ENCODE results near the gene MLPH.

MLPH gene

GRCh38 chr2:237552908-237553307 lies 65.9 kb downstream of the MLPH start:
- TF ChIP-seq CTCF (IDR thresholded peaks at IDR 0.05; ENCODE audit: control insufficient read depth, extremely low read depth, insufficient read depth), result no peak
- no peak overlapping the region for H3K4me3 ChIP-seq (ENCODE audit: low read depth, low read length)
- no peak for DNase-seq (ENCODE audit: low read depth)

DNA sequence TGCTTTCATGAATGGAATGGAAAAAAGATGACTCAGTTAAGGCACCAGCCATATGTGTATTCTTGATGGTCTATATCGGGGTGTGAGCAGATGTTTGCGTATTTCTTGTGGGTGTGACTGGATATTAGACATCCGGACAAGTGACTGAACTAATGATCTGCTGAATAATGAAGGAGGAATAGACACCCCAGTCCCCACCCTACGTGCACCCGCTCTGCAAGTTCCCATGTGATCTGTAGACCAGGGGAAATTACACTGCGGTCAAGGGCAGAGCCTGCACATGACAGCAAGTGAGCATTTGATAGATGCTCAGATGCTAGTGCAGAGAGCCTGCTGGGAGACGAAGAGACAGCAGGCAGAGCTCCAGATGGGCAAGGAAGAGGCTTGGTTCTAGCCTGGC lies 66.9 kb downstream of the MLPH start:
- no peak overlapping the region for H3K4me3 ChIP-seq (ENCODE audit: low read depth, low read length)
- no peak for TF ChIP-seq CTCF (IDR thresholded peaks at IDR 0.05; ENCODE audit: control insufficient read depth, extremely low read depth, insufficient read depth)

DNA sequence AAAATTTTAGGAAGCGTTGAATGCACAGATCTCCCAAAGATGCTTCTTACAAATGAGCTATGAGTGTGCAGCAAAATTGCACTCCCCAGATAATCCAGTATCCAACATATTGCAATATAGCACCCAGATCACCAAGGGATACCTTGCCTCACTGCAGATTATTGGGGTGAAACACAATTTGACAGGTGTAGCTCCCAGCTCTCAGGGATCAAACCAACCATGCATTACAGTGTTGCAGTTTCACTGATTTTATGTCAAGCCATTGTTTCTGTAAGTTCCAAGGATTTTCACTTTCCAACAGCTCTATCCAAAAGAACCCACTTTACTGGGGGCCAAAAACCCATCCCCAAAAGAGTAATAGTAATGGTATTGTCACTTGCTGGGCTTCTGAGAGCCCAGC lies 68.5 kb downstream of the MLPH start:
- H3K4me3 ChIP-seq (ENCODE audit: low read depth, low read length), result no peak overlapping the region
- TF ChIP-seq CTCF (IDR thresholded peaks at IDR 0.05; ENCODE audit: control insufficient read depth, extremely low read depth, insufficient read depth), result no peak
- no peak for DNase-seq (ENCODE audit: low read depth)

More for the DNA sequence above, 66.9 kb downstream of the MLPH start:
- DNase-seq (ENCODE audit: low read depth), result no peak

- H3K4me3 ChIP-seq (ENCODE audit: low read depth, low read length), result no peak overlapping the region
- no peak for TF ChIP-seq CTCF (IDR thresholded peaks at IDR 0.05; ENCODE audit: control insufficient read depth, extremely low read depth, insufficient read depth)
- no peak for DNase-seq (ENCODE audit: low read depth)
These were observed 70.0 kb downstream of the MLPH start for GRCh38 chr2:237556773-237557632.

DNA sequence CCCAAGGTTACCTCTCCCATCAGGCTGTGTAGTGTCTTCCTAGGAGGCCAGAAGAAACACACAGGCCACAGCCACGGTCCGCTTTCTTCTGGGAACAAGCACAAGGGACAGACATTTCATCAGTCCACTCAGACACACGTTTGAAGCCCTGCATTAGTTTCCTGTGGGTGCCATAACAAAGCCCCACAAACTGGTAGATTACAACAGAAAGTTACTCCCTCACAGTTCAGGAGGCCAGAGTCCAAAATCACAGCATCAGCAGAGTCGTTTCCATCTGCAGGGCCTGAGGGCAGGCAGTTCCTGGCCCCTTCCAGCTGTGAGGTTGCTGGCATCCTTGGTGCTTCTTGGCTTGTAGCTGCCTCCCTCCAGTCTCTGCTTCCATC lies 70.6 kb downstream of the MLPH start:
- H3K4me3 ChIP-seq (ENCODE audit: low read depth, low read length), result no peak overlapping the region
- DNase-seq (ENCODE audit: low read depth), result no peak
- no peak for TF ChIP-seq CTCF (IDR thresholded peaks at IDR 0.05; ENCODE audit: control insufficient read depth, extremely low read depth, insufficient read depth)

DNA sequence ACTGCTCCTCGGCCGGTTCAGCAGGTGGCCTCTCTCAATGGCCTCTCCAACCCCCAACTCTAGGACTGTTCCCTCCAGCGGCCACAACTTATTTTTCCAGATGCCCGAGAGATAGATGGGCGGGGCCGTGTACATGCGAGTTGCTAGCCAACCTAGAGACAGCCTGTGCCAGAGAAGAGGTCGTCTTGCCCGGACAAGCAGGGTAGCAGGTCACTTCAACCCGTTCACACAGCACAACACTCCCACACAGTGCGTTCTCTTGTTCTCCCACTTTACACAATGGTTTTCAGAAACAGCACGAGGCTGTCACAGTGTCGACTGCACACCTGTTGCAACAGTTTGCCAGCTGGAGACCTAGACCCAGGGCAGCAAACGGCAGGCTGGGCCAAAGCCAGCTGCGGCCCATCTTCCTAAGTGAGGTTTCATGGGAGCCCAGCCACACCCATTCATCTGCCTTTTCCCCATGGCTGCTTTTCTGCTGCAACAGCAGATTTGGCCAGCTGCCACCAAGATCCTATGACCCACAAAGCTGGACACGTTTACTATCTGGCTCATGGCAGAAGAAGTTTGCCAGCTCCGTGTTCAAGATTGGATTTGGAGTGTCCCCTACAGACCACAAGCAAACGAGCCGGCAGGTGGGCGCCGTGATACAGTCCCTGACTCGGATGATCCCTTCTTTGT lies 72.0 kb downstream of the MLPH start:
- no peak overlapping the region for H3K4me3 ChIP-seq (ENCODE audit: low read depth, low read length)
- peak; percentile 40 for DNase-seq (ENCODE audit: low read depth)
- no peak for TF ChIP-seq CTCF (IDR thresholded peaks at IDR 0.05; ENCODE audit: control insufficient read depth, extremely low read depth, insufficient read depth)
